Subcutaneous preadipocyte (primary cell): ENCODE measurements around the gene GMCL2. TPM values are rescaled to one million over a fixed set of nuclear protein-coding genes. Genes with fewer than 3 reads are reported as not detected.

Experiments used
- total RNA-seq: library from RNA; depleted of rRNA; stranded (reverse); fragments of >200 nt; gene quantifications from 2 replicates; pipeline ENCODE4 v1.2.3, GENCODE V29; 2012

The GMCL2 gene, protein sequence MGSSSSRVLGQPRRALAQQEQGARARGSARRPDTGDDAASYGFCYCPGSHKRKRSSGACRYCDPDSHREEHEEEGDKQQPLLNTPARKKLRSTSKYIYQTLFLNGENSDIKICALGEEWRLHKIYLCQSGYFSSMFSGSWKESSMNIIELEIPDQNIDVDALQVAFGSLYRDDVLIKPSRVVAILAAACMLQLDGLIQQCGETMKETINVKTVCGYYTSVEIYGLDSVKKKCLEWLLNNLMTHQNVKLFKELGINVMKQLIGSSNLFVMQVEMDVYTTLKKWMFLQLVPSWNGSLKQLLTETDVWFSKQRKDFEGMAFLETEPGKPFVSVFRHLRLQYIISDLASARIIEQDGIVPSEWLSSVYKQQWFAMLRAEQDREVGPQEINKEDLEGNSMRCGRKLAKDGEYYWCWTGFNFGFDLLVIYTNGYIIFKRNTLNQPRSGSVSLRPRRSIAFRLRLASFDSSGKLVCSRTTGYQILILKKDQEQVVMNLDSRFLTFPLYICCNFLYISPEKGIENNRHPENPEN
- not detected in 2 replicates for total RNA-seq

GRCh38 chr5:178187014-178187413 lies at the start of gene GMCL2:
TSS of gene GMCL2 (minus strand) at chr5:178187371. CDS start at chr5:178187299, 72 bp downstream.

DNA sequence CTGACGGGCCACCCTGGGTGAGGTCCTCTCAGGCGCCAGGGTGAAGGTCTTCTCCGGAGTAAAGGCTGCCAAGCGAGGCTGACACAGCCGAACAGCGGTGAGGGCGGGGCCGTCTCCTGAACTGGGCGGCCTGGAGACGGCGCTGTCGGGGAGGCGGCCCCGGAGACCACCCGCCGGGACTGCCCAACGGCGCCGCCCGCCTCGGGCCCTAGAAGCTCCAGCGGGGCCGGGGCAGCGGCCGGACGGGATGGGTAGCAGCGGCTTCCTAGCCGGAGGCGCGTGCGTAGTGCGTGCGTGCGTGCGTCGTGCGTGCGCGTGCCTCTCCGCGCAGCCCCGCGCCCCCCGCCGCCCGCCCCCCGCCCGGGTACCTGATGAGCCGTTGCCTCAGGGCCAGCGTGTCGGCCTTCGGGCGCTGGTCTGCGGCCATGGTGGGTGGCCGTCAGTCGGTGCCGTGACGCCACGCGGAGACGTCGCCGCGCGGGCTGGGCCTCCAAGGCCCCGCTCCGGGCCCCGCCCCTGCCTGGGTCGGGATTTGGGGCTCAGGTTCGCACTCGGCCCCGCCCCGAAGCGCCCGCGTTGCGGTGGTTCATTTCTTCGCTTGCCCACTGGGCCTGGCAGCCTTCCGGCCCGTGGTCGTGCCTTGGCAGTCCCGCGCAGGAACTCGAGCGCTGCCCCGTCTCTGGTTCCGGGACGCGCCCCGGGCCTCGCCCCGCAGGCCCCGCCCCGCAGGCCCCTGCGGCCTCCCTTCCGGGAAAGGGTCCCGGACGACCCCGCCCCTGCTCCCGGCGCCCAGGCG lies 45.2 kb upstream of the GMCL2 start, which contains the start of gene PHYKPL:
Gene PHYKPL (minus strand): TSS at position 679 of the 796 bp plus-strand sequence. CDS start 252 bp downstream, at position 427.

GRCh38 chr5:178204182-178204934 lies 17.2 kb upstream of the GMCL2 start, which contains the start of gene HNRNPAB:
TSS of gene HNRNPAB (plus strand) at chr5:178204533. CDS start at chr5:178204838, 305 bp downstream.

GRCh38 chr5:178153530-178154340 lies 33.4 kb downstream of the GMCL2 start, which contains the start of gene NHP2:
TSS of gene NHP2 (minus strand) at chr5:178153885. CDS start at chr5:178153817, 68 bp downstream.

Other genes starting within 250 kb of the GMCL2 start
- not detected in 2 replicates for gene PROP1, start 191.1 kb downstream of the GMCL2 start, total RNA-seq
- under 0.01 TPM in 2 replicates for gene N4BP3, start 73.8 kb downstream of the GMCL2 start, total RNA-seq
- 13.2 and 19.9 TPM in 2 replicates for gene RMND5B, start 56.4 kb downstream of the GMCL2 start, total RNA-seq
- 144 and 148 TPM in 2 replicates for gene NHP2, start 33.5 kb downstream of the GMCL2 start, total RNA-seq
- 59.9 and 91.9 TPM in 2 replicates for gene HNRNPAB, start 17.2 kb upstream of the GMCL2 start, total RNA-seq
- 42.2 and 48.9 TPM in 2 replicates for gene PHYKPL, start 45.4 kb upstream of the GMCL2 start, total RNA-seq